ENCODE data around the gene MED25. TPM values are rescaled to one million over a fixed set of nuclear protein-coding genes. Genes with fewer than 3 reads are reported as not detected.

Gene MED25
- total RNA-seq, 3 donors from 2014 or later (not counting 1 experiment from before 2014, with no cell fraction given), result 64.2 to 132 (median 69.5) TPM

GRCh38 chr19:49881186-49881585, 63.1 kb downstream of the MED25 start:
- H3K27ac ChIP-seq (ENCODE audit: low read length), result no peak overlapping the region
- H3K4me1 Mint-ChIP-seq, result peaks cover 12 to 17% of the 10 kb centered on the region in 2 donors
- H3K27me3 Mint-ChIP-seq (ENCODE audit: low read depth in 2 of 2), result no peaks in the 10 kb centered on the region
- H3K4me3 Mint-ChIP-seq, result no peak overlapping the region
- H3K27me3 ChIP-seq (ENCODE audit: control insufficient read depth, insufficient read depth, low read length), result no peaks in the 10 kb centered on the region
- H3K27ac Mint-ChIP-seq, result no peak overlapping the region
- no peak for ATAC-seq
- intact Hi-C loops (cut with micrococcal nuclease), result no loop called here
- H3K9me3 Mint-ChIP-seq, result no peaks in the 10 kb centered on the region
- DNase-seq, result no peak
- H3K4me3 ChIP-seq (ENCODE audit: low read length), result no peak overlapping the region
- H3K36me3 Mint-ChIP-seq, result no peaks in the 10 kb centered on the region
- WGBS (ENCODE audit: insufficient coverage), result 97% methylated on average over 16 of the region's 17 CpGs
- H3K36me3 ChIP-seq (ENCODE audit: control insufficient read depth, insufficient read depth, low read length), result peaks cover 53% of the 10 kb centered on the region
- H3K4me1 ChIP-seq (ENCODE audit: control insufficient read depth, insufficient read depth, low read length), result peaks cover 10% of the 10 kb centered on the region
- no peaks in the 10 kb centered on the region for H3K9me3 ChIP-seq (ENCODE audit: control insufficient read depth, insufficient read depth, low read length)
- no peak for TF ChIP-seq CTCF (IDR thresholded peaks at IDR 0.05)

DNA sequence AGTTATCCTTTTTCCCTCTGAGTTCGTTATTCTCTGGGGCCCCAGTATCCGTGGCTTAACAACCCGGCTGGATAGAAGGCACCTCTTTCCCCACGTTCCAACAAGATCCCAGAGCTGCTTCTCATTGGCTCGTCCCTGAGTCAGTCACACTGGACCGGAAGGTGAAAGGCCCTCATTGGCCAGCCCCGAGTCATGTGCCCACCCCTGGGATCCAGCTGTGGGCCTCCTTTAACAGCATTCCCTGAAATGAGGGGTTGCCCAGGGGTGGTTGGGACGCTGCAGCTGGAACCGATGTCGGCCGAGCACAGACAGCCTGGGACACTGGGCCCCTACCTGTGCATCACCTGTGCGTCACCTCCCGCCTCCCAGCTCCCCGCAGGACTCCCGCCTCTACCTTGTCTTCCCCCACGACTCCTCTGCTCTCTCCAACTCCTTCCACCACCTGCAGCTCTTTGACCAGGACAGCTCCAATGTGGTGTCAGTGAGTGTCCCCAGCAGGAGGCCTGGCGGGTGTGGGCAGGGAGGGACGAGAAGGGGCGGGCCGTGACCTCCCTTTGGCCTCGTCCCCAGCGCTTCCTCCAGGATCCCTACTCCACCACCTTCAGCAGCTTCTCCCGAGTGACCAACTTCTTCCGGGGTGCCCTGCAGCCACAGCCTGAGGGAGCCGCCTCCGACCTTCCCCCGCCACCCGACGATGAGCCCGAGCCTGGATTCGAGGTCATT, 63.7 kb downstream of the MED25 start:
- Mint-ChIP-seq H3K4me1 (peaks cover 12 to 17% of the 10 kb centered on the region in 2 donors), H3K4me3 (no peak overlapping the region), H3K36me3 (no peaks in the 10 kb centered on the region), H3K27ac (no peak overlapping the region), H3K9me3 (no peaks in the 10 kb centered on the region), H3K27me3 (ENCODE audit: low read depth in 2 of 2) (no peaks in the 10 kb centered on the region)
- no peak for DNase-seq
- intact Hi-C loops (cut with micrococcal nuclease), result no loop called here
- Histone ChIP-seq H3K9me3 (ENCODE audit: control insufficient read depth, insufficient read depth, low read length) (no peaks in the 10 kb centered on the region), H3K36me3 (ENCODE audit: control insufficient read depth, insufficient read depth, low read length) (peaks cover 53% of the 10 kb centered on the region), H3K4me1 (ENCODE audit: control insufficient read depth, insufficient read depth, low read length) (peaks cover 10% of the 10 kb centered on the region), H3K4me3 (ENCODE audit: low read length) (no peak overlapping the region), H3K27me3 (ENCODE audit: control insufficient read depth, insufficient read depth, low read length) (no peaks in the 10 kb centered on the region), H3K27ac (ENCODE audit: low read length) (no peak overlapping the region)
- 96% methylated on average over 31 of the region's 31 CpGs for WGBS (ENCODE audit: insufficient coverage)
- no peak for ATAC-seq
- TF ChIP-seq CTCF (IDR thresholded peaks at IDR 0.05), result no peak

DNA sequence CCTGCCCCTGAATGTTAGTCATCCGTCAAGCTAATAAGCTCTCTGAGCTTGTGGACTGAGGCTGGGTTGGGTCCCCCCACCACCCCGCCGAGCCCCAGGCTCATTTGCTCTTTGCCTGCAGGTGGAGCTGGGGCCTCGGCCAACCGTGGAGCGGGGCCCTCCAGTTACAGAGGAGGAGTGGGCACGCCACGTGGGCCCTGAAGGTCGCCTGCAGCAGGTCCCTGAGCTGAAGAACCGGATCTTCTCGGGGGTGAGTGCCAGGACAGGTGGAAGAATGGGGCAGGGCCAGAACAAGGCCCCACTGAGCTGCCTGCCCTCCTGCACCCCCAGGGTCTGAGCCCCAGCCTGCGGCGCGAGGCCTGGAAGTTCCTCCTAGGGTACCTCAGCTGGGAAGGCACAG, 64.6 kb downstream of the MED25 start:
- H3K9me3 Mint-ChIP-seq, result no peaks in the 10 kb centered on the region
- H3K36me3 ChIP-seq (ENCODE audit: control insufficient read depth, insufficient read depth, low read length), result peaks cover 53% of the 10 kb centered on the region
- H3K27me3 ChIP-seq (ENCODE audit: control insufficient read depth, insufficient read depth, low read length), result no peaks in the 10 kb centered on the region
- TF ChIP-seq CTCF (IDR thresholded peaks at IDR 0.05), result no peak
- WGBS (ENCODE audit: insufficient coverage), result 96% methylated on average over 14 of the region's 14 CpGs
- no peaks in the 10 kb centered on the region for H3K36me3 Mint-ChIP-seq
- DNase-seq (no peak), ATAC-seq (no peak)
- no peak overlapping the region for H3K27ac Mint-ChIP-seq
- no peak overlapping the region for H3K27ac ChIP-seq (ENCODE audit: low read length)
- no peak overlapping the region for H3K4me3 Mint-ChIP-seq
- H3K27me3 Mint-ChIP-seq (ENCODE audit: low read depth in 2 of 2), result no peaks in the 10 kb centered on the region
- H3K4me3 ChIP-seq (ENCODE audit: low read length), result no peak overlapping the region
- no peaks in the 10 kb centered on the region for H3K9me3 ChIP-seq (ENCODE audit: control insufficient read depth, insufficient read depth, low read length)
- H3K4me1 Mint-ChIP-seq, result peaks cover 12 to 17% of the 10 kb centered on the region in 2 donors
- intact Hi-C loops (cut with micrococcal nuclease), result no loop called here
- peaks cover 10% of the 10 kb centered on the region for H3K4me1 ChIP-seq (ENCODE audit: control insufficient read depth, insufficient read depth, low read length)

GRCh38 chr19:49883094-49883493, 65.0 kb downstream of the MED25 start:
- no peak for TF ChIP-seq CTCF (IDR thresholded peaks at IDR 0.05)
- no peak overlapping the region for H3K27ac Mint-ChIP-seq

More at GRCh38 chr19:49883094-49883493, 65.0 kb downstream of the MED25 start:
- Histone ChIP-seq H3K4me1 (ENCODE audit: control insufficient read depth, insufficient read depth, low read length) (peaks cover 8% of the 10 kb centered on the region), H3K36me3 (ENCODE audit: control insufficient read depth, insufficient read depth, low read length) (peaks cover 53% of the 10 kb centered on the region), H3K4me3 (ENCODE audit: low read length) (no peak overlapping the region), H3K9me3 (ENCODE audit: control insufficient read depth, insufficient read depth, low read length) (no peaks in the 10 kb centered on the region), H3K27ac (ENCODE audit: low read length) (no peak overlapping the region), H3K27me3 (ENCODE audit: control insufficient read depth, insufficient read depth, low read length) (no peaks in the 10 kb centered on the region)
- intact Hi-C loops (cut with micrococcal nuclease), result no loop called here
- Mint-ChIP-seq H3K27me3 (ENCODE audit: low read depth in 2 of 2) (no peaks in the 10 kb centered on the region), H3K4me3 (no peak overlapping the region), H3K4me1 (peaks cover 10 to 13% of the 10 kb centered on the region in 2 donors), H3K36me3 (no peaks in the 10 kb centered on the region), H3K9me3 (no peaks in the 10 kb centered on the region)
- DNase-seq (no peak), ATAC-seq (no peak)
- 97% methylated on average over 5 of the region's 5 CpGs for WGBS (ENCODE audit: insufficient coverage)

Data from natural killer cell (primary cell).